Measurements from ENCODE around the gene TECPR1. TPM values are rescaled to one million over a fixed set of nuclear protein-coding genes. Genes with fewer than 3 reads are reported as not detected.

TECPR1 gene
- total and polyA plus RNA-seq, 2 donors (not counting 1 experiment from before 2014, with no cell fraction given): 3.7 to 39.0 TPM

- no peak overlapping the region for H3K27ac ChIP-seq (ENCODE audit: insufficient read depth, low read length)
Observed at GRCh38 chr7:98294798-98295382, 42.9 kb upstream of the TECPR1 start.

GRCh38 chr7:98294326-98294725 lies 42.3 kb upstream of the TECPR1 start:
- Histone ChIP-seq H3K27ac (ENCODE audit: insufficient read depth, low read length) (no peak overlapping the region), H3K4me2 (ENCODE audit: extremely low read depth, insufficient read depth, low read length) (no peak overlapping the region), H3K4me3 (replicated peaks in 1 of 4; ENCODE audit: control extremely low read depth in 1 of 4, insufficient read depth in 1 of 4, low read depth in 3 of 4, low read length in 4 of 4) (no peak overlapping the region), H3K79me2 (ENCODE audit: control insufficient read depth, insufficient read depth, low read length) (peaks cover 25% of the 10 kb centered on the region), H3K36me3 (ENCODE audit: control insufficient read depth, insufficient read depth, low read length) (peaks cover 7% of the 10 kb centered on the region), H4K20me1 (ENCODE audit: control insufficient read depth, extremely low read depth, insufficient read depth, low read length) (no peaks in the 10 kb centered on the region), H3K9me3 (ENCODE audit: control insufficient read depth, insufficient read depth, low read depth, low read length) (no peaks in the 10 kb centered on the region), H3K9ac (ENCODE audit: insufficient read depth, low read length) (no peak overlapping the region), H3K27me3 (ENCODE audit: control insufficient read depth, insufficient read depth, low read length) (no peaks in the 10 kb centered on the region), H3K4me1 (ENCODE audit: control insufficient read depth, extremely low read depth, insufficient read depth, low read length) (no peaks in the 10 kb centered on the region), H2AFZ (ENCODE audit: low read length) (no peak overlapping the region)
- DNase-seq (ENCODE audit: low read depth in 2 of 2): no peak
- TF ChIP-seq, protein P1, sequence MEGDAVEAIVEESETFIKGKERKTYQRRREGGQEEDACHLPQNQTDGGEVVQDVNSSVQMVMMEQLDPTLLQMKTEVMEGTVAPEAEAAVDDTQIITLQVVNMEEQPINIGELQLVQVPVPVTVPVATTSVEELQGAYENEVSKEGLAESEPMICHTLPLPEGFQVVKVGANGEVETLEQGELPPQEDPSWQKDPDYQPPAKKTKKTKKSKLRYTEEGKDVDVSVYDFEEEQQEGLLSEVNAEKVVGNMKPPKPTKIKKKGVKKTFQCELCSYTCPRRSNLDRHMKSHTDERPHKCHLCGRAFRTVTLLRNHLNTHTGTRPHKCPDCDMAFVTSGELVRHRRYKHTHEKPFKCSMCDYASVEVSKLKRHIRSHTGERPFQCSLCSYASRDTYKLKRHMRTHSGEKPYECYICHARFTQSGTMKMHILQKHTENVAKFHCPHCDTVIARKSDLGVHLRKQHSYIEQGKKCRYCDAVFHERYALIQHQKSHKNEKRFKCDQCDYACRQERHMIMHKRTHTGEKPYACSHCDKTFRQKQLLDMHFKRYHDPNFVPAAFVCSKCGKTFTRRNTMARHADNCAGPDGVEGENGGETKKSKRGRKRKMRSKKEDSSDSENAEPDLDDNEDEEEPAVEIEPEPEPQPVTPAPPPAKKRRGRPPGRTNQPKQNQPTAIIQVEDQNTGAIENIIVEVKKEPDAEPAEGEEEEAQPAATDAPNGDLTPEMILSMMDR (conservative IDR thresholded peaks at IDR 0.05 in 1 of 2, IDR thresholded peaks at IDR 0.05 in 1 of 2; ENCODE audit: low read depth in 1 of 2, low read length in 2 of 2): no peak
- TF ChIP-seq EZH2 (IDR thresholded peaks at IDR 0.05; ENCODE audit: low read length, missing control alignments): no peak

More at GRCh38 chr7:98294798-98295382, 42.9 kb upstream of the TECPR1 start:
- H3K9ac ChIP-seq (ENCODE audit: insufficient read depth, low read length): no peak overlapping the region
- no peaks in the 10 kb centered on the region for H3K9me3 ChIP-seq (ENCODE audit: control insufficient read depth, insufficient read depth, low read depth, low read length)
- no peaks in the 10 kb centered on the region for H4K20me1 ChIP-seq (ENCODE audit: control insufficient read depth, extremely low read depth, insufficient read depth, low read length)
- peaks cover 20% of the 10 kb centered on the region for H3K79me2 ChIP-seq (ENCODE audit: control insufficient read depth, insufficient read depth, low read length)
- H3K4me2 ChIP-seq (ENCODE audit: extremely low read depth, insufficient read depth, low read length): no peak overlapping the region
- H3K27me3 ChIP-seq (ENCODE audit: control insufficient read depth, insufficient read depth, low read length): no peaks in the 10 kb centered on the region
- no peak overlapping the region for H3K4me3 ChIP-seq (replicated peaks in 1 of 4; ENCODE audit: control extremely low read depth in 1 of 4, insufficient read depth in 1 of 4, low read depth in 3 of 4, low read length in 4 of 4)
- H3K36me3 ChIP-seq (ENCODE audit: control insufficient read depth, insufficient read depth, low read length): peaks cover 7% of the 10 kb centered on the region
- H2AFZ ChIP-seq (ENCODE audit: low read length): no peak overlapping the region
- TF ChIP-seq EZH2 (IDR thresholded peaks at IDR 0.05; ENCODE audit: low read length, missing control alignments): no peak
- TF ChIP-seq, protein P1 (conservative IDR thresholded peaks at IDR 0.05 in 1 of 2, IDR thresholded peaks at IDR 0.05 in 1 of 2; ENCODE audit: low read depth in 1 of 2, low read length in 2 of 2): peak; percentile 42 to 72
- no peaks in the 10 kb centered on the region for H3K4me1 ChIP-seq (ENCODE audit: control insufficient read depth, extremely low read depth, insufficient read depth, low read length)
- peak; percentile 31 to 44 for DNase-seq (ENCODE audit: low read depth in 2 of 2)

DNA sequence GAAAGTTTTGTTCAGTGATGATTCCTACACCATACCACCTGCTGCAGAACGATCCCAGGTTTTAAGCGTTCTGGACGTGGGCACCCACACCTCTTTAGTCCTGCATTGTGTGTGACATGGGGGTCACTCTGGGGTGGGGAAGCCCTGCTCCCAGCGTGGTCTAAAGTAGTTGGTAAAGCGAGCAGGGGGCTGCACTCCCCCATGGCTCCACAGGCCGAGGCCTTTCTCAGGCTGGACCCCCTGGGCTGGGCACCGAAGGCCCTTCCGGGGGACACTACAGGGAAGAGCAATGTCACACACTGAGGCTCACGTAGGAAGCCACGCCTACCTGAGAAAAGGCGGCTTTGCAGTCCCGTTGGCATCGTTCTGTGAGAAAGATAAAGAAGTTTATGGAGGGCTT lies 41.7 kb upstream of the TECPR1 start:
- no peak overlapping the region for H3K9ac ChIP-seq (ENCODE audit: insufficient read depth, low read length)
- H4K20me1 ChIP-seq (ENCODE audit: control insufficient read depth, extremely low read depth, insufficient read depth, low read length): no peaks in the 10 kb centered on the region
- H3K79me2 ChIP-seq (ENCODE audit: control insufficient read depth, insufficient read depth, low read length): peaks cover 31% of the 10 kb centered on the region
- H2AFZ ChIP-seq (ENCODE audit: low read length): no peak overlapping the region
- TF ChIP-seq, protein P1 (conservative IDR thresholded peaks at IDR 0.05 in 1 of 2, IDR thresholded peaks at IDR 0.05 in 1 of 2; ENCODE audit: low read depth in 1 of 2, low read length in 2 of 2): no peak
- TF ChIP-seq EZH2 (IDR thresholded peaks at IDR 0.05; ENCODE audit: low read length, missing control alignments): no peak
- no peak for DNase-seq (ENCODE audit: low read depth in 2 of 2)
- no peak overlapping the region for H3K4me2 ChIP-seq (ENCODE audit: extremely low read depth, insufficient read depth, low read length)
- H3K27me3 ChIP-seq (ENCODE audit: control insufficient read depth, insufficient read depth, low read length): no peaks in the 10 kb centered on the region
- no peaks in the 10 kb centered on the region for H3K9me3 ChIP-seq (ENCODE audit: control insufficient read depth, insufficient read depth, low read depth, low read length)
- H3K4me1 ChIP-seq (ENCODE audit: control insufficient read depth, extremely low read depth, insufficient read depth, low read length): no peaks in the 10 kb centered on the region
- no peak overlapping the region for H3K4me3 ChIP-seq (replicated peaks in 1 of 4; ENCODE audit: control extremely low read depth in 1 of 4, insufficient read depth in 1 of 4, low read depth in 3 of 4, low read length in 4 of 4)
- H3K36me3 ChIP-seq (ENCODE audit: control insufficient read depth, insufficient read depth, low read length): peaks cover 7% of the 10 kb centered on the region
- H3K27ac ChIP-seq (ENCODE audit: insufficient read depth, low read length): no peak overlapping the region
